Uterus (tissue), 2 donors: Measurements from ENCODE around the gene TMEM141.

Experiments
- POLR2A ChIP-seq, 2 donors: fragments of 450-650 bp; IDR thresholded peaks; one replicate each; pipeline ENCODE4 v1.6.1; 2016; ENCODE audit warnings: antibody characterized with exemption in 2 of 2, mild to moderate bottlenecking in 1 of 2, moderate library complexity in 1 of 2
- TF ChIP-seq, protein P1 (sequence below), 4 experiments: fragments of 200-600 bp in 2 of 4; fragments of 450-650 bp in 2 of 4; sonication (generic) in 2 of 4; IDR thresholded peaks; one replicate each; pipeline ENCODE4 v1.5.1; 2016 to 2019; ENCODE audit warnings: antibody characterized with exemption in 4 of 4, mild to moderate bottlenecking in 2 of 4, moderate library complexity in 1 of 4

DNA sequence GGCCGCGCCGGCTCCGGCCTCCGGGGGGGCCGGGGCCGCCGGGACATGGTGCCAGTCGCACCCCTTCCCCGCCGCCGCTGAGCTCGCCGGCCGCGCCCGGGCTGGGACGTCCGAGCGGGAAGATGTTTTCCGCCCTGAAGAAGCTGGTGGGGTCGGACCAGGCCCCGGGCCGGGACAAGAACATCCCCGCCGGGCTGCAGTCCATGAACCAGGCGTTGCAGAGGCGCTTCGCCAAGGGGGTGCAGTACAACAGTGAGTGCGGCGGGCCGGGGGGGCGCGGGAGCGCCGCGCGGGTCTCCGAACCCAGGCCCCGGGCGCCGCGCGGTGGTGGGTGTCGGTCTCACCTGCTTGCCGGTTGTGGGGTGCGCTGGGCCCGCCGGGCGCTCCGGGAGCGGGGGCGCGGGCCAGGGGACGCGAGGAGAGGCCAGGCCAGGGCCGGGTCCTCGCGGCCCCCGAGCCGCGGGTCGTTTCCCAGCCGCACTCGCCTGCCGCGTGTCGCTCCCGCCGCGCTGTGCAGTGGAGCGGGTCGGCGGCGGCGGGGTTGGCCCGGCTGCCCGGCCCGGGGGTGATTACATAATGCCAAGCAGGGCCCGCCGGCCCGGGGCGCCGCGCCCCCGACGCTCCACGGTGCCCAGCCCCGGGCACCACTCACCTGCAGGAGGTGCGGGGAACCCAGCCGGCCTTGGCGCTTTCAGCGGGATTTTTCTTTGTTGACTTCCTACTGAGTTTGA lies 17.1 kb downstream of the TMEM141 start:
- TF ChIP-seq, protein P1, sequence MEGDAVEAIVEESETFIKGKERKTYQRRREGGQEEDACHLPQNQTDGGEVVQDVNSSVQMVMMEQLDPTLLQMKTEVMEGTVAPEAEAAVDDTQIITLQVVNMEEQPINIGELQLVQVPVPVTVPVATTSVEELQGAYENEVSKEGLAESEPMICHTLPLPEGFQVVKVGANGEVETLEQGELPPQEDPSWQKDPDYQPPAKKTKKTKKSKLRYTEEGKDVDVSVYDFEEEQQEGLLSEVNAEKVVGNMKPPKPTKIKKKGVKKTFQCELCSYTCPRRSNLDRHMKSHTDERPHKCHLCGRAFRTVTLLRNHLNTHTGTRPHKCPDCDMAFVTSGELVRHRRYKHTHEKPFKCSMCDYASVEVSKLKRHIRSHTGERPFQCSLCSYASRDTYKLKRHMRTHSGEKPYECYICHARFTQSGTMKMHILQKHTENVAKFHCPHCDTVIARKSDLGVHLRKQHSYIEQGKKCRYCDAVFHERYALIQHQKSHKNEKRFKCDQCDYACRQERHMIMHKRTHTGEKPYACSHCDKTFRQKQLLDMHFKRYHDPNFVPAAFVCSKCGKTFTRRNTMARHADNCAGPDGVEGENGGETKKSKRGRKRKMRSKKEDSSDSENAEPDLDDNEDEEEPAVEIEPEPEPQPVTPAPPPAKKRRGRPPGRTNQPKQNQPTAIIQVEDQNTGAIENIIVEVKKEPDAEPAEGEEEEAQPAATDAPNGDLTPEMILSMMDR (IDR thresholded peaks at IDR 0.05), result no peak
- no peak for TF ChIP-seq POLR2A (IDR thresholded peaks at IDR 0.05)
